CD14-positive monocyte (primary cell): Measurements from ENCODE around the gene DOCK4. TPM values are rescaled to one million over a fixed set of nuclear protein-coding genes. Genes with fewer than 3 reads are reported as not detected.

Experiments used
- DNase-seq, 3 donors: peaks; one replicate each; pipeline ENCODE4 v3.0.0-alpha.2; 2011 to 2022
- H2AFZ ChIP-seq: 2 replicates; pipeline ENCODE4 v1.6.0; 2012; ENCODE audit warnings: mild to moderate bottlenecking, low read depth, low read length, inconsistent platforms; ENCODE audit not compliant: insufficient read depth, poor library complexity, severe bottlenecking
- H3K27ac ChIP-seq, 2 donors: 1 replicate in 1 of 2; 2 replicates in 1 of 2; pipeline ENCODE4 v1.5.1; 2012 to 2013; ENCODE audit warnings: low read length in 2 of 2, control low read depth in 1 of 2, inconsistent platforms in 1 of 2, low read depth in 1 of 2, mild to moderate bottlenecking in 1 of 2
- H3K27me3 ChIP-seq, 2 donors: one replicate each; pipeline versions ENCODE4 v1.6.0 to v1.6.1; 2011 to 2013; ENCODE audit warnings: low read length in 2 of 2; ENCODE audit not compliant: control insufficient read depth in 2 of 2, insufficient read depth in 2 of 2
- H3K36me3 ChIP-seq, 2 donors: replicated peaks in 1 of 2; 1 replicate in 1 of 2; 2 replicates in 1 of 2; pipeline versions ENCODE4 v1.5.1 to v1.6.1; 2012 to 2013; ENCODE audit warnings: low read length in 2 of 2, control low read depth in 1 of 2, inconsistent platforms in 1 of 2, mild to moderate bottlenecking in 1 of 2; ENCODE audit not compliant: insufficient read depth in 2 of 2, control insufficient read depth in 1 of 2
- H3K4me1 ChIP-seq, 2 donors: 1 replicate in 1 of 2; 2 replicates in 1 of 2; pipeline versions ENCODE4 v1.5.1 to v1.6.1; 2012 to 2013; ENCODE audit warnings: low read length in 2 of 2, control low read depth in 1 of 2, inconsistent platforms in 1 of 2, mild to moderate bottlenecking in 1 of 2, moderate library complexity in 1 of 2; ENCODE audit not compliant: insufficient read depth in 2 of 2, control insufficient read depth in 1 of 2
- H3K4me2 ChIP-seq: replicated peaks from 2 replicates; pipeline ENCODE3; 2012; ENCODE audit warnings: low read length, moderate library complexity, mild to moderate bottlenecking; ENCODE audit not compliant: poor library complexity, severe bottlenecking; ENCODE audit errors: extremely low read depth
- H3K4me3 ChIP-seq, 3 experiments: fragments of 200-600 bp in 1 of 3; sonication (generic) in 1 of 3; replicated peaks in 1 of 3; 1 replicate in 2 of 3; 2 replicates in 1 of 3; pipeline ENCODE4 v1.5.1; 2011 to 2013; ENCODE audit warnings: low read length in 3 of 3, mild to moderate bottlenecking in 3 of 3, control low read depth in 2 of 3, low read depth in 2 of 3, inconsistent platforms in 1 of 3, moderate library complexity in 1 of 3
- H3K79me2 ChIP-seq: 2 replicates; pipeline ENCODE4 v1.6.0; 2012; ENCODE audit warnings: mild to moderate bottlenecking, control low read depth, inconsistent platforms, low read length, moderate library complexity; ENCODE audit not compliant: insufficient read depth
- H3K9ac ChIP-seq: 2 replicates; pipeline ENCODE4 v1.6.0; 2017; ENCODE audit warnings: low read length, mild to moderate bottlenecking; ENCODE audit not compliant: insufficient read depth, poor library complexity, severe bottlenecking
- H3K9me3 ChIP-seq, 2 donors: replicated peaks in 1 of 2; 1 replicate in 1 of 2; 2 replicates in 1 of 2; pipeline versions ENCODE4 v1.5.1 to v1.6.1; 2012 to 2013; ENCODE audit warnings: low read length in 2 of 2, control low read depth in 1 of 2; ENCODE audit not compliant: control insufficient read depth in 1 of 2, insufficient read depth in 1 of 2
- H4K20me1 ChIP-seq: 2 replicates; pipeline ENCODE4 v1.6.0; 2012; ENCODE audit warnings: mild to moderate bottlenecking, low read length, control low read depth, moderate library complexity; ENCODE audit not compliant: insufficient read depth
- H3K27ac Mint-ChIP-seq, 7 donors: one replicate each; pipeline ENCODE4 v1.8.0; 2020; ENCODE audit warnings: mild to moderate bottlenecking in 7 of 7, mixed read lengths in 7 of 7, moderate library complexity in 6 of 7, inconsistent platforms in 2 of 7
- H3K27me3 Mint-ChIP-seq, 3 donors: one replicate each; pipeline ENCODE4 v1.8.0; 2021 to 2022; ENCODE audit warnings: low read depth in 3 of 3, mild to moderate bottlenecking in 3 of 3, mixed read lengths in 3 of 3, moderate library complexity in 3 of 3, inconsistent platforms in 1 of 3
- H3K36me3 Mint-ChIP-seq, 2 donors: one replicate each; pipeline ENCODE4 v1.8.0; 2020; ENCODE audit warnings: mixed read lengths in 2 of 2, inconsistent platforms in 1 of 2, mild to moderate bottlenecking in 1 of 2
- H3K4me1 Mint-ChIP-seq: one replicate; pipeline ENCODE4 v1.8.0; 2020; ENCODE audit warnings: mild to moderate bottlenecking, mixed read lengths
- H3K4me3 Mint-ChIP-seq, 2 donors: one replicate each; pipeline ENCODE4 v1.8.0; 2020; ENCODE audit warnings: mild to moderate bottlenecking in 2 of 2, mixed read lengths in 2 of 2, moderate library complexity in 1 of 2
- H3K9me3 Mint-ChIP-seq, 7 donors: one replicate each; pipeline ENCODE4 v1.8.0; 2020 to 2022; ENCODE audit warnings: mixed read lengths in 7 of 7, mild to moderate bottlenecking in 6 of 7, moderate library complexity in 6 of 7, inconsistent platforms in 2 of 7
- WGBS: methylation state at CpG from one replicate; pipeline ENCODE4 v1.1.5; 2013; ENCODE audit warnings: missing lambda C conversion rate; ENCODE audit not compliant: insufficient coverage; 5-methylcytosine and 5-hydroxymethylcytosine counted together
- intact Hi-C, 2 donors: fragments of 100-400 bp; cut with micrococcal nuclease; formaldehyde crosslinking; loops; one replicate each; pipeline versions ENCODE4 v1.15.0 to v1.15.1; 2023
- polyA plus RNA-seq, 3 donors: library from polyadenylated mRNA; depleted of rRNA in 1 of 3; unstranded in 2 of 3; stranded (reverse) in 1 of 3; fragments of 300-500 nt in 2 of 3; fragments of >200 nt in 1 of 3; fragmentation: Illumina TruSeq in 2 of 3; gene quantifications; 1 replicate in 2 of 3; 2 replicates in 1 of 3; pipeline ENCODE4 v1.2.3, GENCODE V29; 2012 to 2021
- TF ChIP-seq, protein P1 (sequence below): fragments of 200-600 bp; IDR thresholded peaks from one replicate; pipeline ENCODE4 v1.8.0; 2022; ENCODE audit warnings: antibody characterized with exemption, mild to moderate bottlenecking

DOCK4 gene
- polyA plus RNA-seq, 3 donors, result 1.3 to 5.0 (median 2.7) TPM

DNA sequence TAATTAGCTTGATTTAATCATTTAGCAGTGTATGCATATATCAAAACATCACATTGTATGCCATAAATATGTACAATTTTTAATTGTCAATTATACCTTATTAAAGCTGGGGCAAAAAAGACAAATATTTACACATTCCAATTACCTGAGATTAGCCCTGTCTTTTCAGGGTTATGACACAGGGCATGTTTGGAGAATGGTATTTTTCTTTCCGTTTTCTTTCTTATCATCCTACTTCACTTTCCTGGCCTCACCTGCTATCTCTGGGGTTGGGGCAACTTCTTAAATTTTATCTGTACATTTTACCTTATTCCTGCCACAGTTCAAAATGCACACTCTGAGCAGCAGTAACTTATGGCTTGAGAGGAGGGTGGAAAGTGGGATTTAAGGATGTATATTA lies 285.9 kb downstream of the DOCK4 start:
- H3K36me3 ChIP-seq, result no peaks in the 10 kb centered on the region
- no CpG with 5 or more reads among the region's 1 CpG for WGBS
- Mint-ChIP-seq H3K27ac (no peak overlapping the region), H3K27me3 (peaks cover 0 to 2% (median 2%) of the 10 kb centered on the region in 3 donors), H3K9me3 (no peaks in the 10 kb centered on the region), H3K4me3 (no peak overlapping the region), H3K36me3 (no peaks in the 10 kb centered on the region), H3K4me1 (no peaks in the 10 kb centered on the region)
- H3K27ac ChIP-seq, result no peak overlapping the region
- H4K20me1 ChIP-seq, result no peaks in the 10 kb centered on the region
- H3K27me3 ChIP-seq, result no peaks in the 10 kb centered on the region
- DNase-seq, result no peak
- H3K9ac ChIP-seq, result no peak overlapping the region
- H3K4me2 ChIP-seq, result no peak overlapping the region
- H3K4me3 ChIP-seq, result no peak overlapping the region
- intact Hi-C loops, result no loop called here
- no peaks in the 10 kb centered on the region for H3K79me2 ChIP-seq
- TF ChIP-seq, protein P1, sequence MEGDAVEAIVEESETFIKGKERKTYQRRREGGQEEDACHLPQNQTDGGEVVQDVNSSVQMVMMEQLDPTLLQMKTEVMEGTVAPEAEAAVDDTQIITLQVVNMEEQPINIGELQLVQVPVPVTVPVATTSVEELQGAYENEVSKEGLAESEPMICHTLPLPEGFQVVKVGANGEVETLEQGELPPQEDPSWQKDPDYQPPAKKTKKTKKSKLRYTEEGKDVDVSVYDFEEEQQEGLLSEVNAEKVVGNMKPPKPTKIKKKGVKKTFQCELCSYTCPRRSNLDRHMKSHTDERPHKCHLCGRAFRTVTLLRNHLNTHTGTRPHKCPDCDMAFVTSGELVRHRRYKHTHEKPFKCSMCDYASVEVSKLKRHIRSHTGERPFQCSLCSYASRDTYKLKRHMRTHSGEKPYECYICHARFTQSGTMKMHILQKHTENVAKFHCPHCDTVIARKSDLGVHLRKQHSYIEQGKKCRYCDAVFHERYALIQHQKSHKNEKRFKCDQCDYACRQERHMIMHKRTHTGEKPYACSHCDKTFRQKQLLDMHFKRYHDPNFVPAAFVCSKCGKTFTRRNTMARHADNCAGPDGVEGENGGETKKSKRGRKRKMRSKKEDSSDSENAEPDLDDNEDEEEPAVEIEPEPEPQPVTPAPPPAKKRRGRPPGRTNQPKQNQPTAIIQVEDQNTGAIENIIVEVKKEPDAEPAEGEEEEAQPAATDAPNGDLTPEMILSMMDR, result no peak
- H3K4me1 ChIP-seq, result no peaks in the 10 kb centered on the region
- H2AFZ ChIP-seq, result no peak overlapping the region
- H3K9me3 ChIP-seq, result no peaks in the 10 kb centered on the region

DNA sequence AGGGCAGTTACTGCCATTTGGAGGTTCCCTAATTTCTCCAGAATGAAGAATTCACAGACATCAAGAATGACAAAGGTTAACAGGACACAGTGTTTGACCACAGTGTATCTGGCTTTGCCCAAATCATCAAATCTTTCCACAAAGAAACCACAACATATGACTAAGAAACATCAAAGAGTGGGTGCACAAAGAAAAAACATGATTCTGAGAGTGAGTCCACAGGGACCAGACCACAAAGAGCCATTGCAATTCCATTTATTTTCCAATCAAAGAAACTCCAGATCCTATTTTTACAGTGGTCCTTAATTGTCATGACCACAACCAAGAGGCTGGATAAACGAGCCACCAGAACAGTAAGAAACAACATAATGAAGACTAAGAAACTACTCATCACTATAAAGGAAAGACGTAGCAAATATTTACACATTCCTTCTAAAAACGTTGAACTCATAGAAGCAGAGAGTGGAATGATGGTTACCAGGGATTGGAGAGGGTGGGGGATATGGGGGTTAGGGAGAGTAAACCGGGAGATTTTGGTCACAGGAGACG lies 286.5 kb downstream of the DOCK4 start:
- H3K4me3 ChIP-seq, result no peak overlapping the region
- Mint-ChIP-seq H3K27me3 (peaks cover 0 to 2% (median 2%) of the 10 kb centered on the region in 3 donors), H3K4me3 (no peak overlapping the region), H3K4me1 (no peaks in the 10 kb centered on the region), H3K9me3 (no peaks in the 10 kb centered on the region), H3K36me3 (no peaks in the 10 kb centered on the region), H3K27ac (no peak overlapping the region)
- no peaks in the 10 kb centered on the region for H4K20me1 ChIP-seq
- no peaks in the 10 kb centered on the region for H3K4me1 ChIP-seq
- H3K36me3 ChIP-seq, result no peaks in the 10 kb centered on the region
- 100% methylated on average over 1 of the region's 5 CpGs for WGBS
- H3K9me3 ChIP-seq, result no peaks in the 10 kb centered on the region
- H2AFZ ChIP-seq, result no peak overlapping the region
- H3K9ac ChIP-seq, result no peak overlapping the region
- H3K4me2 ChIP-seq, result no peak overlapping the region
- intact Hi-C loops, result no loop called here
- no peaks in the 10 kb centered on the region for H3K79me2 ChIP-seq
- no peak overlapping the region for H3K27ac ChIP-seq
- no peaks in the 10 kb centered on the region for H3K27me3 ChIP-seq
- TF ChIP-seq, protein P1, result no peak
- no peak for DNase-seq
